H1 (cell line): ENCODE measurements around the gene RAB31. TPM values are rescaled to one million over a fixed set of nuclear protein-coding genes. Genes with fewer than 3 reads are reported as not detected.

Source experiments
- CTCF ChIA-PET: fragments of 300-600 bp; sonication (Branson Sonifier 250); formaldehyde crosslinking; loops from one replicate; lab custom pipeline; 2021; ENCODE audit not compliant: partially characterized antibody; lab: Charles Lee
- POLR2A ChIA-PET: fragments of 300-600 bp; sonication (Branson Sonifier 250); formaldehyde crosslinking; loops from one replicate; lab custom pipeline; 2021; ENCODE audit warnings: inconsistent platforms; ENCODE audit not compliant: partially characterized antibody; lab: Charles Lee
- DNase-seq, 2 experiments: peaks; one replicate each; pipeline versions ENCODE4 v3.0.0 to v3.0.0-alpha.2; 2010 to 2022; ENCODE audit warnings: low spot score in 2 of 2, low read depth in 1 of 2, mixed read lengths in 1 of 2
- FAIRE-seq: peaks from 2 replicates; lab custom pipeline; 2011; peaks lifted over from hg19 to GRCh38; lab: Jason Lieb, UNC
- H2AFZ ChIP-seq: 2 replicates; pipeline ENCODE4 v1.8.1; 2012; ENCODE audit warnings: low read length, inconsistent platforms
- H2AK5ac ChIP-seq: 2 replicates; pipeline ENCODE4 v1.6.1; 2013; ENCODE audit warnings: low read depth, low read length
- H2BK120ac ChIP-seq: replicated peaks from 2 replicates; pipeline ENCODE3; 2013; ENCODE audit warnings: low read depth, low read length, inconsistent platforms
- H2BK12ac ChIP-seq: 2 replicates; pipeline ENCODE4 v1.6.1; 2013; ENCODE audit warnings: low read depth, low read length
- H2BK15ac ChIP-seq: 2 replicates; pipeline ENCODE4 v1.6.1; 2013; ENCODE audit warnings: low read length
- H2BK20ac ChIP-seq: 2 replicates; pipeline ENCODE4 v1.6.1; 2013; ENCODE audit warnings: low read length
- H2BK5ac ChIP-seq: 2 replicates; pipeline ENCODE4 v1.6.1; 2013; ENCODE audit warnings: low read depth, low read length
- H3K14ac ChIP-seq: 2 replicates; pipeline ENCODE4 v1.6.1; 2013; ENCODE audit warnings: inconsistent platforms; ENCODE audit not compliant: insufficient read length
- H3K18ac ChIP-seq: 2 replicates; pipeline ENCODE4 v1.6.1; 2013; ENCODE audit warnings: low read length; ENCODE audit errors: extremely low read depth
- H3K23ac ChIP-seq: 2 replicates; pipeline ENCODE4 v1.6.1; 2013; ENCODE audit warnings: inconsistent platforms; ENCODE audit not compliant: insufficient read length
- H3K23me2 ChIP-seq: 2 replicates; pipeline ENCODE4 v1.6.1; 2013; ENCODE audit warnings: low read depth, low read length
- H3K27ac ChIP-seq: 2 replicates; pipeline ENCODE4 v1.6.1; 2011; ENCODE audit warnings: low read depth, low read length, inconsistent platforms
- H3K27me3 ChIP-seq, 4 experiments: replicated peaks in 1 of 4; 1 replicate in 1 of 4; 2 replicates in 3 of 4; pipeline versions ENCODE4 v1.6.1 to v1.8.1; 2011 to 2013; ENCODE audit warnings: low read length in 3 of 4, mild to moderate bottlenecking in 3 of 4, inconsistent platforms in 2 of 4, mixed read lengths in 2 of 4, moderate library complexity in 1 of 4; ENCODE audit not compliant: control insufficient read depth in 3 of 4, insufficient read depth in 3 of 4; ENCODE audit errors: extremely low read depth in 1 of 4
- H3K36me3 ChIP-seq, 4 experiments: 2 replicates each; pipeline versions ENCODE4 v1.6.1 to v1.8.1; 2011 to 2013; ENCODE audit warnings: mild to moderate bottlenecking in 4 of 4, low read length in 3 of 4, moderate library complexity in 2 of 4, control low read depth in 1 of 4, inconsistent platforms in 1 of 4; ENCODE audit not compliant: insufficient read depth in 4 of 4, control insufficient read depth in 2 of 4
- H3K4ac ChIP-seq: replicated peaks from 2 replicates; pipeline ENCODE3; 2013; ENCODE audit warnings: low read length, low read depth, mixed read lengths, inconsistent platforms; ENCODE audit not compliant: insufficient read length
- H3K4me1 ChIP-seq, 4 experiments: replicated peaks in 1 of 4; 1 replicate in 1 of 4; 2 replicates in 3 of 4; pipeline versions ENCODE4 v1.6.1 to v1.8.1; 2011 to 2013; ENCODE audit warnings: low read length in 3 of 4, inconsistent platforms in 2 of 4, mixed read lengths in 1 of 4; ENCODE audit not compliant: insufficient read depth in 4 of 4, control insufficient read depth in 3 of 4
- H3K4me2 ChIP-seq, 2 experiments: 2 replicates each; pipeline versions ENCODE4 v1.6.1 to v1.8.1; 2011 to 2013; ENCODE audit warnings: low read depth in 2 of 2, low read length in 2 of 2, control low read depth in 1 of 2, inconsistent platforms in 1 of 2, mild to moderate bottlenecking in 1 of 2; ENCODE audit not compliant: insufficient read depth in 1 of 2
- H3K4me3 ChIP-seq, 4 experiments: fragments of 200-600, 300-600 bp in 1 of 4; sonication (generic), shearing (Covaris generic), sonication (Bioruptor Twin) in 1 of 4; 2 replicates each; pipeline versions ENCODE4 v1.5.1 to v1.8.1; 2011 to 2016; ENCODE audit warnings: low read length in 4 of 4, low read depth in 3 of 4, control low read depth in 2 of 4, inconsistent platforms in 2 of 4, mild to moderate bottlenecking in 2 of 4, mixed read lengths in 1 of 4, moderate library complexity in 1 of 4; ENCODE audit not compliant: insufficient read depth in 2 of 4; ENCODE audit errors: extremely low read depth in 1 of 4
- H3K56ac ChIP-seq: replicated peaks from 2 replicates; pipeline ENCODE3; 2013; ENCODE audit warnings: low read depth, mild to moderate bottlenecking, mixed read lengths, low read length, inconsistent platforms; ENCODE audit not compliant: insufficient read length
- H3K79me1 ChIP-seq: 2 replicates; pipeline ENCODE4 v1.6.1; 2013; ENCODE audit warnings: low read depth, low read length, control low read depth
- H3K79me2 ChIP-seq, 2 experiments: 2 replicates each; pipeline versions ENCODE4 v1.6.1 to v1.8.1; 2012 to 2013; ENCODE audit warnings: low read length in 2 of 2, mild to moderate bottlenecking in 2 of 2, inconsistent platforms in 1 of 2; ENCODE audit not compliant: insufficient read depth in 2 of 2, control insufficient read depth in 1 of 2
- H3K9ac ChIP-seq, 4 experiments: replicated peaks in 1 of 4; 1 replicate in 1 of 4; 2 replicates in 3 of 4; pipeline versions ENCODE4 v1.6.1 to v1.8.1; 2011 to 2013; ENCODE audit warnings: low read depth in 3 of 4, low read length in 3 of 4, control low read depth in 2 of 4, mild to moderate bottlenecking in 2 of 4, moderate library complexity in 2 of 4, inconsistent platforms in 1 of 4; ENCODE audit errors: extremely low read depth in 1 of 4
- H3K9me3 ChIP-seq, 2 experiments: 2 replicates each; pipeline versions ENCODE4 v1.6.1 to v1.8.1; 2012 to 2013; ENCODE audit warnings: mild to moderate bottlenecking in 2 of 2, moderate library complexity in 2 of 2, control low read depth in 1 of 2, inconsistent platforms in 1 of 2, low read depth in 1 of 2, low read length in 1 of 2, mixed read lengths in 1 of 2; ENCODE audit not compliant: insufficient read depth in 2 of 2
- H4K20me1 ChIP-seq, 2 experiments: replicated peaks in 1 of 2; 2 replicates each; pipeline versions ENCODE3 to v1.8.1; 2011 to 2013; ENCODE audit warnings: inconsistent platforms in 2 of 2, low read length in 2 of 2, mild to moderate bottlenecking in 1 of 2; ENCODE audit not compliant: insufficient read depth in 2 of 2, control insufficient read depth in 1 of 2
- H4K5ac ChIP-seq: 2 replicates; pipeline ENCODE4 v1.6.1; 2013; ENCODE audit warnings: low read length, low read depth, mixed read lengths, inconsistent platforms; ENCODE audit not compliant: insufficient read length
- H4K8ac ChIP-seq: 2 replicates; pipeline ENCODE4 v1.8.0; 2013; ENCODE audit warnings: mild to moderate bottlenecking, moderate library complexity, low read length, inconsistent platforms; ENCODE audit not compliant: insufficient read depth; ENCODE audit errors: extremely low read depth
- H4K91ac ChIP-seq: replicated peaks from 2 replicates; pipeline ENCODE3; 2013; ENCODE audit warnings: low read length, mixed read lengths, inconsistent platforms; ENCODE audit not compliant: insufficient read length
- CBX5 ChIP-seq: fragments of 300-800, 300-1000 bp; sonication (generic); IDR thresholded peaks from 2 replicates; pipeline ENCODE4 v1.7.1; 2016; ENCODE audit warnings: antibody characterized with exemption, low read length, low read depth
- CREB1 ChIP-seq: IDR thresholded peaks from 2 replicates; pipeline ENCODE4 v1.6.1; 2012; ENCODE audit warnings: inconsistent platforms
- EP300 ChIP-seq, 2 experiments: IDR thresholded peaks; 1 replicate in 1 of 2; 2 replicates in 1 of 2; pipeline ENCODE4 v1.6.1; 2011 to 2012; ENCODE audit warnings: low read depth in 2 of 2, low read length in 2 of 2, mild to moderate bottlenecking in 2 of 2, borderline replicate concordance in 1 of 2, inconsistent platforms in 1 of 2, moderate library complexity in 1 of 2
- EZH2 ChIP-seq: fragments of 200-600 bp; sonication (generic); IDR thresholded peaks from 2 replicates; pipeline ENCODE4 v1.7.1; 2012; ENCODE audit warnings: low read depth, mild to moderate bottlenecking, moderate library complexity, low read length, inconsistent platforms; ENCODE audit not compliant: severe bottlenecking
- HDAC6 ChIP-seq: IDR thresholded peaks from one replicate; pipeline ENCODE4 v1.7.1; 2012; ENCODE audit warnings: low read depth, mild to moderate bottlenecking, inconsistent platforms, low read length, moderate library complexity
- JUND ChIP-seq: IDR thresholded peaks from 2 replicates; pipeline ENCODE4 v1.6.1; 2011; ENCODE audit warnings: mild to moderate bottlenecking, improper control_type of control experiment, low read length
- NANOG ChIP-seq: IDR thresholded peaks from 2 replicates; pipeline ENCODE4 v1.6.1; 2011; ENCODE audit warnings: low read length, low read depth, mild to moderate bottlenecking, inconsistent platforms; ENCODE audit not compliant: insufficient read depth, poor library complexity, severe bottlenecking
- RBBP5 ChIP-seq: IDR thresholded peaks from 2 replicates; pipeline ENCODE4 v1.7.1; 2012; ENCODE audit warnings: low read depth, mild to moderate bottlenecking, inconsistent platforms, low read length, moderate library complexity, borderline replicate concordance
- YY1 ChIP-seq: IDR thresholded peaks from 2 replicates; pipeline ENCODE4 v1.6.1; 2011; ENCODE audit warnings: low read depth, mild to moderate bottlenecking, low read length
- polyA plus RNA-seq, 7 experiments: library from polyadenylated mRNA; depleted of rRNA in 3 of 7; stranded (reverse) in 5 of 7; unstranded in 2 of 7; fragments of >200 nt in 5 of 7; fragments of 200-250 nt in 2 of 7; gene quantifications; 1 replicate in 5 of 7; 2 replicates in 1 of 7; 4 replicates in 1 of 7; pipeline versions ENCODE4 v1.2.1 to v1.2.3, GENCODE V29; 2011 to 2013; ENCODE audit warnings: missing spikeins in 2 of 7, mixed read lengths in 2 of 7
- total RNA-seq: library from RNA; stranded (reverse); fragmentation: NEBNext Ultra II Directional; extraction: Animal tissue kit (Norgen Biotek cat#: 25700); gene quantifications from 2 replicates; pipeline ENCODE4 v1.2.1, GENCODE V29; 2021
- TF ChIP-seq, protein P1 (sequence below): IDR thresholded peaks from 2 replicates; pipeline ENCODE4 v1.6.1; 2012; ENCODE audit warnings: low read length, inconsistent platforms

Gene RAB31
- total and polyA plus RNA-seq, 2 of the 8 experiments (the other 6 are each of a cell fraction or from before 2014, with no cell fraction given) = 15.2 to 40.9 TPM

DNA sequence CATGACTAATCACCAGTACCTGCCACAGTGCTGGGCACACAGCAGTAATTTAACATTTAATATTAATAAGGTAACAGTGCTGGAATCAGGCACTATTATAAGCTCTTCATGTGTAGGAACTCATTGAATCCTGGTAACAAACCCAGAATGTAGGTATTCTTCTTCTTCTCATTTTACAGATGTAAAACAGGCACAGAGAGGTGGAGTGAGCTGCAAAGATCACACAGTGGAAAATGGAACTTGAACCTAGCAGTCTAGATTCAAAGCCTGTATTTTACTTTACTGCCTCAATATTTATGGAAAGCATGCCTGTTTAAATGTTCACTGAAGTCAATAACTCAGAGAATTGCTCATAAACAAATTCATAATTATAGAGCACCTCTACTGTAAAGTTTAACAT, 202.0 kb downstream of the RAB31 start:
- H2BK15ac ChIP-seq = no peak overlapping the region
- no peak overlapping the region for H2BK20ac ChIP-seq
- no peaks in the 10 kb centered on the region for H3K79me1 ChIP-seq
- no peak overlapping the region for H3K4me3 ChIP-seq
- H4K5ac ChIP-seq = no peak overlapping the region
- H2AK5ac ChIP-seq = no peak overlapping the region
- no peak for TF ChIP-seq HDAC6
- no peak for TF ChIP-seq CBX5
- TF ChIP-seq NANOG = no peak
- no peak for TF ChIP-seq CREB1
- TF ChIP-seq RBBP5 = no peak
- TF ChIP-seq EZH2 = no peak
- TF ChIP-seq EP300 (IDR thresholded peaks at IDR 0.05; ENCODE audit: borderline replicate concordance in 1 of 2, low read depth in 2 of 2, low read length in 2 of 2) = no peak
- TF ChIP-seq YY1 = no peak
- no peak for TF ChIP-seq JUND
- TF ChIP-seq, protein P1, sequence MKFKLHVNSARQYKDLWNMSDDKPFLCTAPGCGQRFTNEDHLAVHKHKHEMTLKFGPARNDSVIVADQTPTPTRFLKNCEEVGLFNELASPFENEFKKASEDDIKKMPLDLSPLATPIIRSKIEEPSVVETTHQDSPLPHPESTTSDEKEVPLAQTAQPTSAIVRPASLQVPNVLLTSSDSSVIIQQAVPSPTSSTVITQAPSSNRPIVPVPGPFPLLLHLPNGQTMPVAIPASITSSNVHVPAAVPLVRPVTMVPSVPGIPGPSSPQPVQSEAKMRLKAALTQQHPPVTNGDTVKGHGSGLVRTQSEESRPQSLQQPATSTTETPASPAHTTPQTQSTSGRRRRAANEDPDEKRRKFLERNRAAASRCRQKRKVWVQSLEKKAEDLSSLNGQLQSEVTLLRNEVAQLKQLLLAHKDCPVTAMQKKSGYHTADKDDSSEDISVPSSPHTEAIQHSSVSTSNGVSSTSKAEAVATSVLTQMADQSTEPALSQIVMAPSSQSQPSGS = no peak
- peaks cover 0 to 4% (median 0%) of the 10 kb centered on the region in 4 experiments; a peak in 2 of 7 replicates for H3K4me1 ChIP-seq
- DNase-seq = no peak
- CTCF ChIA-PET = no interaction called here
- POLR2A ChIA-PET = no interaction called here
- no peak overlapping the region for H3K18ac ChIP-seq
- H2BK12ac ChIP-seq = no peak overlapping the region
- no peak overlapping the region for H2BK5ac ChIP-seq
- no peak overlapping the region for H3K56ac ChIP-seq
- peaks cover under 1 to 3% of the 10 kb centered on the region in 2 experiments for H4K20me1 ChIP-seq
- no peak overlapping the region for H3K4ac ChIP-seq
- H3K23me2 ChIP-seq = peaks cover 5% of the 10 kb centered on the region; the same call in 1 of the 2 replicates
- no peak overlapping the region for H3K27ac ChIP-seq
- H3K79me2 ChIP-seq = peaks cover 5 to 6% of the 10 kb centered on the region in 2 experiments
- no peaks in the 10 kb centered on the region for H3K27me3 ChIP-seq
- H3K36me3 ChIP-seq = no peaks in the 10 kb centered on the region
- no peak overlapping the region for H2BK120ac ChIP-seq
- no peak for FAIRE-seq
- H4K91ac ChIP-seq = no peak overlapping the region
- no peak overlapping the region for H3K23ac ChIP-seq
- no peak overlapping the region for H4K8ac ChIP-seq
- H3K9me3 ChIP-seq = no peaks in the 10 kb centered on the region
- no peak overlapping the region for H3K4me2 ChIP-seq
- no peak overlapping the region for H3K9ac ChIP-seq
- no peak overlapping the region for H2AFZ ChIP-seq
- H3K14ac ChIP-seq = no peak overlapping the region
